Measurements from ENCODE around the gene HTT.

The HTT gene

DNA sequence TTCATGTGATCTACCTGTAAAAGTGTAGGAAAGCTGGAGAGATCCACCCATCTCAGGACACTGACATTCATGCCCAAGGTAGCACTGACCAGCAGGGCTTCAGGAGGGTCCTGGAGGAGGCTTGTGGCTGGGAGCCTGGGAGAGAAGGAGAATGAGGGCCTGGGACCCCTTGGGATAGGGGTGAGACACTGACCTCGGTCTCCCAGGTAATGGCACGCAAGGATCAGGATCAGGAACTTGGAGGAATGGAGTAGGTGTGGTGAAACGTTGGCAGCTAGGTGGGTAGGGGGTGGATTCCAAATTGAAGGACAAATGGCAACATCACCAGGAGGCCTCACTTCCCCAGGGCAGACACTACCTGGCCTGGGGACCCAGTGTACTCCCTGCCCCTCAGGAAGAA is 206.0 kb downstream of the HTT start:
- no peak for FAIRE-seq

DNA sequence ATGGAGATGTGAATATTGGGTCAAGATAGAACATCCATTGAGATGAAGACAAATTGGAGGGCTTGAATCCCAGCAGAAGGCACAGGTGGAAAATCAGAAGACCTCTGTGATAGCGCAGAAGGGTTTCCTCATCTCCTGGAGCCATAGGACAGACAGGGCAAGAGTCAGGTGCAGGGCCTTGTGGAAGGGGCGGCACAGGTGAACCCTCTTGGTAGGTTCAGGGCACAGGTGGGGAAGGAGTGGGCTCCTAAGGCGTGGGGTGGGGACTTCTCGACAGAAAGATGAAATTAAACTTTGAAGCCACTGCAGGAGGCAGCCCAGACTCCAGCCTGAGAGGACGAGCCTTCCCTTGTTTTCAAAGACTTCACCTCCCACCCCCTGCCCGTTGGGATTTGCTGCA is 209.0 kb downstream of the HTT start:
- no peak for FAIRE-seq

GRCh38 chr4:3283916-3284315 is 209.4 kb downstream of the HTT start:
- no peak for FAIRE-seq

DNA sequence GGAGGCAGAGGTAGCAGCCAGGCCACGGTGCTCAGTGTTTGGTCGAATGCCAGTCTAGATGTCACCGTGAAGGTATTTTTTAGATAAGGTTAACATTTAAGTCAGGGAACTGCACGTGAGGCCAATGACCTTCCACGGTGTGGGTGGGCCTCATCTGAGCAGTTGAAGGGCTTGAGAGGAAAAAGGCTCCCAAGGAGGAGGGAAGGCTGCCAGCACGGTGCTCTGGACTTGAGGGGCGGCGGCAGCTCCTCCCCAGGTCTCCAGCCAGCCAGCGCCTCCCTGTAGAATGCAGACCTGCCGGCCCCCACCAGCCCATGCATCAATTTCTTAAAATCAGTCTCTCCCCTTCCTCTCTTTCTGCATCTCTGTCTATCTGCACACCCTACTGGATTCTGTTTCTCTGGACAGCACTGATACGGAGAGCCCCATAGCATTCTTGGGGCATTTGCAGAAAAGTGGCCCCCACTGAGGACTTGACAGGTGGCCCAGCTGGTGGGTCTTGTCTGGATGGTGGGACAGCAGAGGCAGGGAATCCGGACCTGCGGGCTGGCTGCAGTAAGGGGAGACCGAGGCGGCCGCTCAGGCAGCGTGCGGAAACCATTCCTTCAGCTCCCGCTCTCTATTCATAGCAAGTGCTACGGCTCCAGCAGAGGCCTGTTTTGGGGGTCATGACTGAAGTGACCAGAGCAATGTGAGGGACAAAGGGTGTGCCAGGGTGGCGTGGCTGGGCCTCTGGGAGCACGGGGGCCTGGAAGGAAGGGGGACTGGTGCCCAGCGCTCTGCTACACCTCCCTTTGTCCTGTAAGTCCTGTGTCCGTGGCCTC is 210.5 kb downstream of the HTT start:
- no peak for FAIRE-seq

DNA sequence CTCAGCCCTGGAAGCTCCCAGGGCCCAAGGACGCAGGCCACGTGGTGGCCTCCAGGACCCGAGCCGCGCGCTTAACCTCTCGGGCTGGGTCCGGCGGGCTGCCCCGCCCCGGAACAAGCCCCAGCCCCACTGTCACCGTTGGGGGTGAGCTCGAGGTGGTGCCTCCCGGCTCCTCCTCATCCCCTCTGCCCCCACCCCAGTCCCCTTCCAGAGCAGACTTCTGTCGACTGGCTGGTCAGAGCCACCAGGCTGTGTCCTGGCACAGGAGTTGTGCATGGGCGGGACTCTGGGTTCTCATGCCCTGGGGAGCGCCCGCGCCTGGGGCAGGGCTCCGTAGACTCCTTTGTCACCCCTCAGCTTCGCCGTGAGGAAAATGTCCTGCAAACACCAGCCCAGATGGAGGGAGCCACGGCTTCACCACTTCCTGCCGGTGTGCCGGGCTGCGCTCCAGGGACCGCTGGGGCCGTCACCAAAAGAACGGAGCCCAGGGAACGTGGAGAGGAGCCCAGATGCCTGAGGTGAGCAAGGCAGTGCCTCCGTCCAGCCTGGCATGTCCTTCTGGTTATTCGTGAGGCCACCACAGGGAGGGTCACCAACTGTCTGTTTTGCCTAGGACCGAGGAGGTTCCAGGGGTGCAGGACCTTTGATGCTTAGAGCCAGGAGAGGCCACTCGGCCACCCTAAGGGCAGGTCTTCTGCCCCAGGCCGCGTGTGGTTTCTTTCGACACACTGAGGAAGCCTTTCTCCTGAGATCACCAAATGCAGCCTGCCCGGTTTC is 211.3 kb downstream of the HTT start:
- no peak for FAIRE-seq

GRCh38 chr4:3286335-3287175 is 212.1 kb downstream of the HTT start:
- no peak for FAIRE-seq

DNA sequence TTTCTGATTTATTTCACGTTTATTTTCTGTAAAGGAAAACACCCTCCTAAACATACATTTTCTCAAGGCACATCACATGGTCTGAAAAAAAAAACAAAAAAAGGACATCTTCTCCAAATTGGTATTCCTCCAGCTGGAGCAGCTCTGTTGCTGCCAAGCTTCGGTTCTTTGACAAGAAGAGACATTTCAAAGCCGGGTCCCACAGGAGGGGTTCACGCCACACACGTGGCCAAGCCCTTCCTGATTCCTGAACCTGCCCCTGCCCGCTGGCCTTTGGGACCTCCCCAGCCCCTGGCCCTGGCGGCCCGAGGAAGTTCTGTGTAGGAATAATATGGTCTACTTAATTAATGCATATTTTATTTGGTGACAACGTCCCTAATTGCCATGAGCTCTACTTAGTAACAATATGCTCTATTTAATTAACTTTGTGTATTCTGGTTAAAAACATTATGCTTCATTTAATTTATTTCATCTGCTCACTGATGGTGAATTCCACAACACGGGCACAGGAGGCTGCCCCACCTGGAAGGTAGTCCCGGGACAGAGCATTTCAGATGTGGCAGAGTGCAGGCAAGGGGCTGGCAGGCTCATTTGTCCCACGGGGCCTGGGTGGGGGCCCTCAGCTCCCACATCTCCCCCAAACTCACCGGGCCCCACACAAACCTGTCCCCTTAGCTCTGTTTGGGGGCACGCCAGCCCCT is 212.9 kb downstream of the HTT start:
- no peak for FAIRE-seq

DNA sequence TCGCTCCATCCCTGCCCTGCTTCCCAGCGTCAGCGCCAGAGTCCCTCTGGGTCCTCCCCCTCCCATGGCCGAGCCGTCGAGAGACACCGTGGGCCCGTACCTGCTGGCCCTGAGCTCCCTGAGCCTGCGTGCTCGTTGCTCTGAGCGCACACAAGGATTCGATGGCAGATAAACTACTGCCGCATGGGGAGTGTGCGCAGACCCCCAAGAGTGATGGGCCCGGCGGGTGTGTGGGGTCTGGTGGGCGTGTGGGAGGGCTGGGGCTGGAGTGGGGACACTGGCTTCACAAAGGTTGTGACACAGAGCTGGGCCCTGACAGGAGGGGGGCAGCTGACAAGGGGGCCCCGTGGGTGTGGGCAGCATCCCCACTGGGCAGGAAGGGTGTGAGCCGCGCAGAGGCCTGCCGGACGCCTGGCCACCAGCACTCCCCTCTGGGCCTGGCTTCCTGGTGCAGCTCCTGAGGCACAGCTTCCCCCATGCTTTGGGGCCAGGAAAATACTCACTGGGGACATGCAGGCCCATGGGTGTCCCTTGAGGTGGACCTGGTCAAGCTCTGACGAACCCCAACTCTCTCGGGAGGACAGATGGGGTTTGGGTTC is 213.6 kb downstream of the HTT start:
- no peak for FAIRE-seq

DNA sequence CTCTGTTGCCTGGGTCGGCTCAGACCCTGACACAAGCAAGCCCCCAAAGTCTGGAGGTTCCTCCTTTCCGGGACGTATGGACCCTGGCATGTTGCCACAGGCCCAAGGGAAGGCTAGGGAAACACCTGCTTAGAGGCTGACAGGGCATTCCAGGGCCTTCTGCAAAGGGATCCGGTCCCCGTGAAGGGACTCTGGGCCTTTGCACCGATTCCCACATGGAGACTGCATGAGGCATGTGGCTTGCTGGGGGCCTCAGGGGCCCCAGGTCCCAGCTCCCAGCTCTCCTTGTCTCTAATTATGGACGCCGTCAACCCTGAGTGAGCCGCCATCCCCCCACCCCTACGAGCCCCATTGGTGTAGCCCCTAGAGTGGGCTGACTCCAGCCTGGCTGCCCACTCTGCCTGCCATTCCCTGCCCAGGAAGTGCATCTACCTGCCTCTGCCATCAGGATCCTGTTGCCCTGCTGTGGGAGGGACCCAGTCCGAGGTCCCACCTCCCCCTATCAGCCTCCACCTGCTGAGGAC is 214.2 kb downstream of the HTT start:
- FAIRE-seq = no peak

DNA sequence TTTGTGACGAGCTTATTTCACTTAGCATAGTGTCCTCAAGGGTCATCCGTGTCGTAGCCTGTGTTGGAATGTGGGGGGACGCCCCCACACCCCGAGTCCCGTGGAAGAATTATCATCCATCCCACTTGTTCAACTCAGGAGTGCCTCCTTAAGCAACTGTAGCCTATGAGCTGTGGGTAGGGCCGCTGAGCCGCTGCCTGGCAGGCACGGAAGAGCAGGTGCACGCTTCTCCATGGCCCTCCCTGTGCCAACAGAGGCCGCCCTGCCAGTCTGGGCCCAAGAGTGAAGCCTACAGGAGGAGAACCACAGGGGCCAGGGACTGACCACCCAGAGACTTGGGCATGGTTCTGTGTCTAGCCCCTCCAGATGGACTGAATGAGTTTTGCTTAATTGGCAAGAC is 216.0 kb downstream of the HTT start:
- FAIRE-seq = no peak

DNA sequence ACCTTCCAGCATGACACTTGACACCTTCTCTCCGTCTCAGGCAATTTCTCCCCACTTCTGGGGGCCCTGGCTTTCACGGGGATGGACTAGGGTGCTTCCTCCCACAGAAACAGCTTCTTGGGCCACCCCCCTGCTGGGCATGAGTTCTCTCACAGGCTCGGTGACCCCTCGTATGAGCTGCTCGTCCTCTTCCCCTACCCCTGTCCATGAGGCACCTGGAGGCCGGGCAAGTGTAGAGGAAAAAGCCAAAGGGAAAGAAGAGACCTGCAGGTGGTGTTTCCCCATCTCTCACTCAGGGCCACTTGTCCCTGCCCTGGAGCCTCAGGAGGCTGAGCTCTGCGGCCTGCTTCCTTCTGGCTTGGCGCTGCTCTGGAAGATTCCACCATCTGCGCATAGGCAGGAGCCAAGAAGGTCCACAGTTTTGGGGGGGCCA is 216.4 kb downstream of the HTT start:
- no peak for FAIRE-seq

GRCh38 chr4:3291411-3291968 is 217.0 kb downstream of the HTT start:
- FAIRE-seq = no peak

- no peak for FAIRE-seq
Observed at GRCh38 chr4:3291969-3292570, 217.6 kb downstream of the HTT start.

DNA sequence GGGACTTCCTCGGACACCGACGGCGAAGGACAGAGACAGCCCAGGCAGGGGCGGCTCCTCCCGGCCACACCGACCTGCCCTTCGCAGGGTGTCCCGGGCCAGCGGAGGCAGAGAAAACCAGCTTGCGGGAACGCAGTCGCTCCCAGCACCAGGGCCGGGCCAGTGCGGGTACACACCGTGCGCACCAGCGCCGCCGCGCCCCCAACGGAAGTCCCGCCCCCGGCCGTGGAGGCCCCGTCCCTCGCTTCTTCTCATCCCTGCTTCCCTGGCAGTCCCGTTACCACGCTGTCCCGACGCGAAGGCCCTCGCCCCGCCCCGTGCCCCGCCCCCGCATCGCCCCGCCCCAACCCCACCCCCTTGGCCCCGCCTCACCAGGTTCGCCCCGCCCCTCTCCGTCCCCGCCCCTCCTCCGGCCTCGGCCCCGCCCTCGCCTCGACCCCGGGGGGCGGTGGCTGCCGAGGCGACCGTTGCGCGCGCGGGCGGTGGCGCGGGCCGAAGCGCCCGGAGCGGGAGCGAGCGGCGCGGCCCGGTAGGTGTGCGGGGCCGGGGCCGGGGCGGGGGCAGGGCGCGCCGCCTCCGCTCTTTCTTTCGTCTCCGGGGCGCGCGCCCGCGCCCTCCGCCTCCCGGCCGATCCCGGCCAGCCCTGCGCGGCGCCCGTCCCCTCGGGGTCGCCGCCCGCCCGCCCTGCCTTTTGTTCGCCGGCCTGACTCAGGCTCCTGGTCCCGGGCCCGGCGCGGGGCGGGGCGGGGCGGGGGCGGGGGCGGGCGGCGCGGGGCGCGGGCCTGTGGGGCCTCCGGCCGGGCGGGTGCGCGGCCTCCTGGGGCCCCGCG is 218.3 kb downstream of the HTT start, which contains the start of gene RGS12:
TSS of gene RGS12 (plus strand) at position 451 of the 830 bp plus-strand sequence. CDS start 23,150 bp downstream, outside the sequence.
- no peak for FAIRE-seq

Data from endometrium (tissue), 2 donors.